Measurements from ENCODE around the gene GAD1.

GAD1 gene

GRCh38 chr2:170819680-170820664, 3.3 kb downstream of the GAD1 start:
- Histone ChIP-seq H3K27me3 (ENCODE audit: insufficient read depth, low read length) (peaks cover 93% of the 10 kb centered on the region), H3K27ac (ENCODE audit: low read depth, low read length) (no peak overlapping the region), H3K9ac (ENCODE audit: low read length) (no peak overlapping the region), H3K14ac (ENCODE audit: low read length) (no peak overlapping the region), H3K79me2 (ENCODE audit: control insufficient read depth, insufficient read depth, low read length, poor library complexity) (no peaks in the 10 kb centered on the region), H2BK5ac (ENCODE audit: low read depth, low read length, poor library complexity) (no peak overlapping the region), H3K4me1 (ENCODE audit: control insufficient read depth in 1 of 2, insufficient read depth in 2 of 2, low read length in 2 of 2) (peaks cover 38 to 39% of the 10 kb centered on the region in 2 experiments), H3K9me3 (ENCODE audit: insufficient read depth, low read depth, low read length) (peaks cover 8% of the 10 kb centered on the region), H3K4me3 (ENCODE audit: low read depth, low read length) (no peak overlapping the region), H3K36me3 (ENCODE audit: control insufficient read depth in 1 of 2, insufficient read depth in 2 of 2, low read length in 2 of 2) (no peaks in the 10 kb centered on the region), H4K8ac (ENCODE audit: low read depth, low read length) (no peak overlapping the region), H2BK12ac (ENCODE audit: low read length) (no peak overlapping the region), H2AK5ac (ENCODE audit: low read length) (no peak overlapping the region), H4K12ac (ENCODE audit: low read depth, low read length) (no peak overlapping the region), H4K91ac (ENCODE audit: low read depth, low read length) (no peak overlapping the region), H3K79me1 (ENCODE audit: low read length) (no peaks in the 10 kb centered on the region), H3K4ac (ENCODE audit: low read depth, low read length) (no peak overlapping the region), H3K23ac (ENCODE audit: low read length) (no peak overlapping the region), H2AFZ (ENCODE audit: insufficient read depth, low read length, poor library complexity) (no peak overlapping the region), H3K4me2 (ENCODE audit: low read length) (peak overlapping the region; percentile 33), H3K18ac (ENCODE audit: low read length) (no peak overlapping the region), H2BK120ac (ENCODE audit: insufficient read depth, low read length, poor library complexity) (no peak overlapping the region)
- no CpG with 5 or more reads among the region's 45 CpGs for WGBS (ENCODE audit: extremely low coverage, insufficient coverage, insufficient read length)
- no peak for DNase-seq

- no peak overlapping the region for H2BK5ac ChIP-seq (ENCODE audit: low read depth, low read length, poor library complexity)
- H2BK12ac ChIP-seq (ENCODE audit: low read length): no peak overlapping the region
- H3K9ac ChIP-seq (ENCODE audit: low read length): no peak overlapping the region
- no peak overlapping the region for H3K18ac ChIP-seq (ENCODE audit: low read length)
- H2BK120ac ChIP-seq (ENCODE audit: insufficient read depth, low read length, poor library complexity): no peak overlapping the region
- no peaks in the 10 kb centered on the region for H3K79me2 ChIP-seq (ENCODE audit: control insufficient read depth, insufficient read depth, low read length, poor library complexity)
- H3K79me1 ChIP-seq (ENCODE audit: low read length): no peaks in the 10 kb centered on the region
- WGBS (ENCODE audit: extremely low coverage, insufficient coverage, insufficient read length): no CpG with 5 or more reads among the region's 18 CpGs
- peaks cover 85% of the 10 kb centered on the region for H3K27me3 ChIP-seq (ENCODE audit: insufficient read depth, low read length)
- H3K4me2 ChIP-seq (ENCODE audit: low read length): no peak overlapping the region
- H2AK5ac ChIP-seq (ENCODE audit: low read length): no peak overlapping the region
- H4K12ac ChIP-seq (ENCODE audit: low read depth, low read length): no peak overlapping the region
- H3K4me3 ChIP-seq (ENCODE audit: low read depth, low read length): no peak overlapping the region
- no peak overlapping the region for H3K14ac ChIP-seq (ENCODE audit: low read length)
- no peak overlapping the region for H3K27ac ChIP-seq (ENCODE audit: low read depth, low read length)
- H3K9me3 ChIP-seq (ENCODE audit: insufficient read depth, low read depth, low read length): peaks cover 8% of the 10 kb centered on the region
- no peak overlapping the region for H4K8ac ChIP-seq (ENCODE audit: low read depth, low read length)
- DNase-seq: no peak
- no peak overlapping the region for H3K4ac ChIP-seq (ENCODE audit: low read depth, low read length)
- no peak overlapping the region for H3K23ac ChIP-seq (ENCODE audit: low read length)
- H3K4me1 ChIP-seq (ENCODE audit: control insufficient read depth in 1 of 2, insufficient read depth in 2 of 2, low read length in 2 of 2): peaks cover 37 to 38% of the 10 kb centered on the region in 2 experiments
- no peak overlapping the region for H4K91ac ChIP-seq (ENCODE audit: low read depth, low read length)
- H2AFZ ChIP-seq (ENCODE audit: insufficient read depth, low read length, poor library complexity): no peak overlapping the region
- no peaks in the 10 kb centered on the region for H3K36me3 ChIP-seq (ENCODE audit: control insufficient read depth in 1 of 2, insufficient read depth in 2 of 2, low read length in 2 of 2)
These were observed 4.3 kb downstream of the GAD1 start for GRCh38 chr2:170820757-170821530.

- H3K18ac ChIP-seq (ENCODE audit: low read length): no peak overlapping the region
- H3K79me1 ChIP-seq (ENCODE audit: low read length): no peaks in the 10 kb centered on the region
- H3K27ac ChIP-seq (ENCODE audit: low read depth, low read length): no peak overlapping the region
- no peaks in the 10 kb centered on the region for H3K79me2 ChIP-seq (ENCODE audit: control insufficient read depth, insufficient read depth, low read length, poor library complexity)
- H3K4me2 ChIP-seq (ENCODE audit: low read length): peak overlapping the region; percentile 20
- no peak for DNase-seq
- no peak overlapping the region for H2BK5ac ChIP-seq (ENCODE audit: low read depth, low read length, poor library complexity)
- H3K4ac ChIP-seq (ENCODE audit: low read depth, low read length): no peak overlapping the region
- no peak overlapping the region for H2BK120ac ChIP-seq (ENCODE audit: insufficient read depth, low read length, poor library complexity)
- H4K8ac ChIP-seq (ENCODE audit: low read depth, low read length): no peak overlapping the region
- H2AK5ac ChIP-seq (ENCODE audit: low read length): no peak overlapping the region
- H3K9me3 ChIP-seq (ENCODE audit: insufficient read depth, low read depth, low read length): peaks cover 8% of the 10 kb centered on the region
- H3K4me3 ChIP-seq (ENCODE audit: low read depth, low read length): no peak overlapping the region
- H3K23ac ChIP-seq (ENCODE audit: low read length): no peak overlapping the region
- no peak overlapping the region for H4K91ac ChIP-seq (ENCODE audit: low read depth, low read length)
- no peak overlapping the region for H4K12ac ChIP-seq (ENCODE audit: low read depth, low read length)
- no peaks in the 10 kb centered on the region for H3K36me3 ChIP-seq (ENCODE audit: control insufficient read depth in 1 of 2, insufficient read depth in 2 of 2, low read length in 2 of 2)
- no peak overlapping the region for H2BK12ac ChIP-seq (ENCODE audit: low read length)
- H3K14ac ChIP-seq (ENCODE audit: low read length): no peak overlapping the region
- no CpG with 5 or more reads among the region's 40 CpGs for WGBS (ENCODE audit: extremely low coverage, insufficient coverage, insufficient read length)
- no peak overlapping the region for H3K9ac ChIP-seq (ENCODE audit: low read length)
- H2AFZ ChIP-seq (ENCODE audit: insufficient read depth, low read length, poor library complexity): no peak overlapping the region
- H3K27me3 ChIP-seq (ENCODE audit: insufficient read depth, low read length): peaks cover 80% of the 10 kb centered on the region
- peaks cover 36 to 38% of the 10 kb centered on the region in 2 experiments for H3K4me1 ChIP-seq (ENCODE audit: control insufficient read depth in 1 of 2, insufficient read depth in 2 of 2, low read length in 2 of 2)
These were observed 5.0 kb downstream of the GAD1 start for GRCh38 chr2:170821531-170822289.

All from trophoblast cell (in vitro differentiated cells and primary cell).